Keratinocyte (primary cell): ENCODE data around the gene PCDH10. TPM values are rescaled to one million over a fixed set of nuclear protein-coding genes. Genes with fewer than 3 reads are reported as not detected.
A peak's percentile ranks its signal among the peaks of the same experiment; 100 is the strongest.

Source experiments
- DNase-seq: peaks from one replicate; pipeline ENCODE4 v3.0.0-alpha.2; 2011; ENCODE audit warnings: low read depth, missing footprints, low spot score
- FAIRE-seq: peaks from 2 replicates; lab custom pipeline; 2011; peaks lifted over from hg19 to GRCh38; lab: Jason Lieb, UNC
- H2AFZ ChIP-seq: 2 replicates; pipeline ENCODE4 v1.6.0; 2012; ENCODE audit warnings: low read length, control low read depth, inconsistent platforms; ENCODE audit not compliant: control insufficient read depth
- H3K27ac ChIP-seq: 2 replicates; pipeline ENCODE4 v1.5.1; 2011; ENCODE audit warnings: low read length; ENCODE audit not compliant: control insufficient read depth, insufficient read depth
- H3K27me3 ChIP-seq: 3 replicates; pipeline ENCODE4 v1.6.0; 2011; ENCODE audit warnings: low read length; ENCODE audit not compliant: control insufficient read depth, insufficient read depth; ENCODE audit errors: extremely low read depth
- H3K36me3 ChIP-seq, 2 experiments: 2 replicates in 1 of 2; 3 replicates in 1 of 2; pipeline ENCODE4 v1.5.1; 2011; ENCODE audit warnings: low read length in 2 of 2, mild to moderate bottlenecking in 1 of 2; ENCODE audit not compliant: control insufficient read depth in 2 of 2, insufficient read depth in 2 of 2; ENCODE audit errors: extremely low read depth in 1 of 2
- H3K4me1 ChIP-seq: 3 replicates; pipeline ENCODE4 v1.5.1; 2011; ENCODE audit warnings: low read length; ENCODE audit not compliant: control insufficient read depth, insufficient read depth; ENCODE audit errors: extremely low read depth
- H3K4me2 ChIP-seq: 3 replicates; pipeline ENCODE4 v1.6.0; 2011; ENCODE audit warnings: low read depth, low read length; ENCODE audit not compliant: control insufficient read depth, insufficient read depth; ENCODE audit errors: extremely low read depth
- H3K4me3 ChIP-seq, 3 experiments: fragments of 200-600 bp in 1 of 3; sonication (generic) in 1 of 3; 2 replicates in 2 of 3; 3 replicates in 1 of 3; pipeline ENCODE4 v1.5.1; 2011 to 2016; ENCODE audit warnings: low read length in 3 of 3, mild to moderate bottlenecking in 3 of 3, control low read depth in 2 of 3, inconsistent platforms in 1 of 3, low read depth in 1 of 3, mixed read lengths in 1 of 3, mixed run types in 1 of 3, moderate library complexity in 1 of 3; ENCODE audit not compliant: control insufficient read depth in 2 of 3, insufficient read depth in 2 of 3; ENCODE audit errors: extremely low read depth in 1 of 3
- H3K79me2 ChIP-seq: 2 replicates; pipeline ENCODE4 v1.6.0; 2012; ENCODE audit warnings: low read length; ENCODE audit not compliant: control insufficient read depth, insufficient read depth
- H3K9ac ChIP-seq: 3 replicates; pipeline ENCODE4 v1.6.0; 2011; ENCODE audit warnings: low read length; ENCODE audit not compliant: control insufficient read depth, insufficient read depth; ENCODE audit errors: extremely low read depth
- H3K9me1 ChIP-seq: 3 replicates; pipeline ENCODE4 v1.6.0; 2011; ENCODE audit warnings: low read length; ENCODE audit not compliant: control insufficient read depth, insufficient read depth; ENCODE audit errors: extremely low read depth
- H3K9me3 ChIP-seq: 2 replicates; pipeline ENCODE4 v1.5.1; 2012; ENCODE audit warnings: low read depth, low read length; ENCODE audit not compliant: control insufficient read depth
- H4K20me1 ChIP-seq: 3 replicates; pipeline ENCODE4 v1.6.0; 2011; ENCODE audit warnings: low read length; ENCODE audit not compliant: control insufficient read depth, insufficient read depth; ENCODE audit errors: extremely low read depth
- CTCF ChIP-seq, 3 experiments: IDR thresholded peaks in 1 of 3; conservative IDR thresholded peaks in 1 of 3; optimal IDR thresholded peaks in 1 of 3; 2 replicates in 2 of 3; 3 replicates in 1 of 3; pipeline versions ENCODE3 to v1.5.1; 2011; ENCODE audit warnings: low read length in 3 of 3, mild to moderate bottlenecking in 3 of 3, moderate library complexity in 2 of 3, control low read depth in 1 of 3, inconsistent platforms in 1 of 3; ENCODE audit not compliant: insufficient read depth in 2 of 3; ENCODE audit errors: extremely low read depth in 1 of 3
- EZH2 ChIP-seq: IDR thresholded peaks from one replicate; pipeline ENCODE4 v1.6.1; 2012; ENCODE audit warnings: inconsistent platforms, mild to moderate bottlenecking, low read length, moderate library complexity
- dilution Hi-C: fragments of 300-500 bp; cut with MboI; formaldehyde crosslinking; loops from one replicate; pipeline ENCODE4 v1.7.0; 2020; ENCODE audit warnings: low sequenced_read_pairs; ENCODE audit not compliant: extremely low pct_ligation_motif_present
- polyA plus RNA-seq, 5 experiments: library from polyadenylated mRNA; depleted of rRNA in 3 of 5; stranded (reverse) in 3 of 5; stranded (forward) in 1 of 5; unstranded in 1 of 5; fragments of >200 nt; gene quantifications; 1 replicate in 1 of 5; 2 replicates in 3 of 5; 3 replicates in 1 of 5; pipeline versions ENCODE4 v1.2.1 to v1.2.3, GENCODE V29; 2011 to 2012; ENCODE audit warnings: missing spikeins in 2 of 5, low read depth in 1 of 5, low replicate concordance in 1 of 5

Gene PCDH10
- polyA plus RNA-seq, 1 donor (not counting 4 experiments of a cell fraction or from before 2014, with no cell fraction given): not detected

GRCh38 chr4:133150486-133151340 lies 1.6 kb downstream of the PCDH10 start:
- no peaks in the 10 kb centered on the region for H3K36me3 ChIP-seq
- DNase-seq (no peak), FAIRE-seq (no peak)
- peaks cover 79% of the 10 kb centered on the region for H3K27me3 ChIP-seq
- TF ChIP-seq CTCF (optimal IDR thresholded peaks at IDR 0.05 in 1 of 3, IDR thresholded peaks at IDR 0.05 in 1 of 3, conservative IDR thresholded peaks at IDR 0.05 in 1 of 3; ENCODE audit: extremely low read depth in 1 of 3, insufficient read depth in 2 of 3, low read length in 3 of 3) (no peak), EZH2 (peak; percentile 55)
- H3K4me3 ChIP-seq: no peak overlapping the region
- H3K4me1 ChIP-seq: peaks cover 12% of the 10 kb centered on the region
- no peak overlapping the region for H3K4me2 ChIP-seq
- H3K79me2 ChIP-seq: no peaks in the 10 kb centered on the region
- dilution Hi-C loops: no loop called here
- H3K9me1 ChIP-seq: no peaks in the 10 kb centered on the region
- H3K9ac ChIP-seq: no peak overlapping the region
- H3K9me3 ChIP-seq: no peaks in the 10 kb centered on the region
- no peak overlapping the region for H2AFZ ChIP-seq
- H4K20me1 ChIP-seq: no peaks in the 10 kb centered on the region
- no peak overlapping the region for H3K27ac ChIP-seq

- TF ChIP-seq CTCF (optimal IDR thresholded peaks at IDR 0.05 in 1 of 3, IDR thresholded peaks at IDR 0.05 in 1 of 3, conservative IDR thresholded peaks at IDR 0.05 in 1 of 3; ENCODE audit: extremely low read depth in 1 of 3, insufficient read depth in 2 of 3, low read length in 3 of 3) (no peak), EZH2 (no peak)
- dilution Hi-C loops: no loop called here
- Histone ChIP-seq H3K27me3 (peaks cover 73% of the 10 kb centered on the region), H3K4me1 (peaks cover 12% of the 10 kb centered on the region), H3K4me2 (no peak overlapping the region), H3K9ac (no peak overlapping the region), H3K4me3 (no peak overlapping the region), H4K20me1 (no peaks in the 10 kb centered on the region), H3K9me1 (no peaks in the 10 kb centered on the region), H3K27ac (no peak overlapping the region), H3K9me3 (no peaks in the 10 kb centered on the region), H3K79me2 (no peaks in the 10 kb centered on the region), H3K36me3 (no peaks in the 10 kb centered on the region), H2AFZ (no peak overlapping the region)
- no peak for DNase-seq
- no peak for FAIRE-seq
Measured at GRCh38 chr4:133151341-133151690, 2.2 kb downstream of the PCDH10 start.
